Measurements from ENCODE around the gene INA. TPM values are rescaled to one million over a fixed set of nuclear protein-coding genes. Genes with fewer than 3 reads are reported as not detected.

INA gene
- total RNA-seq, 1 experiment from 2014 or later, result 14.0 TPM

GRCh38 chr10:103281753-103282152 is 4.8 kb downstream of the INA start:
- Histone ChIP-seq H3K56ac (ENCODE audit: insufficient read length, low read depth, low read length) (no peak overlapping the region), H3K4me1 (ENCODE audit: insufficient read depth, low read length) (no peaks in the 10 kb centered on the region; the same call in 1 of the 2 replicates), H4K91ac (ENCODE audit: insufficient read length, low read depth, low read length) (no peak overlapping the region), H4K5ac (ENCODE audit: insufficient read length, low read depth, low read length) (no peak overlapping the region), H2AK5ac (ENCODE audit: insufficient read length, low read length) (no peak overlapping the region), H3K4me2 (ENCODE audit: insufficient read depth, insufficient read length, low read length) (peak overlapping the region; percentile 30), H4K20me1 (ENCODE audit: control insufficient read depth, insufficient read depth, insufficient read length) (no peaks in the 10 kb centered on the region), H2AFZ (ENCODE audit: low read length) (no peak overlapping the region), H3K14ac (ENCODE audit: insufficient read depth, low read length) (peak overlapping the region; percentile 71; the same call in 1 of the 2 replicates), H3K27ac (ENCODE audit: insufficient read length, low read depth, low read length) (no peak overlapping the region), H3K9ac (ENCODE audit: extremely low read depth, insufficient read length, low read length) (no peak overlapping the region), H3K18ac (ENCODE audit: insufficient read length, low read depth, low read length) (peak overlapping the region; percentile 29), H2BK20ac (ENCODE audit: low read depth, low read length, poor library complexity, severe bottlenecking) (no peak overlapping the region), H3K27me3 (ENCODE audit: insufficient read depth, low read length) (peaks cover 11% of the 10 kb centered on the region), H3K4ac (ENCODE audit: low read depth, low read length) (no peak overlapping the region), H3T11ph (ENCODE audit: low read length) (no peak overlapping the region), H3K23ac (ENCODE audit: insufficient read length, low read depth, low read length) (no peak overlapping the region), H3K79me2 (ENCODE audit: insufficient read depth, low read length) (no peaks in the 10 kb centered on the region), H3K9me3 (ENCODE audit: control insufficient read depth, low read depth, low read length) (no peaks in the 10 kb centered on the region), H2BK120ac (ENCODE audit: low read depth, low read length, poor library complexity, severe bottlenecking) (no peak overlapping the region), H2BK5ac (ENCODE audit: insufficient read length, low read length) (no peak overlapping the region), H2BK12ac (ENCODE audit: insufficient read length, low read depth, low read length) (no peak overlapping the region), H3K79me1 (ENCODE audit: insufficient read depth, low read depth, low read length, poor library complexity, severe bottlenecking) (no peaks in the 10 kb centered on the region), H2BK15ac (ENCODE audit: low read depth, low read length) (no peak overlapping the region), H4K8ac (replicated peaks; ENCODE audit: insufficient read length, low read depth, low read length) (no peak overlapping the region), H3K23me2 (ENCODE audit: insufficient read length, low read depth, low read length, poor library complexity, severe bottlenecking) (peaks cover 10% of the 10 kb centered on the region)
- peak overlapping the region; percentile 44 to 66 for H3K4me3 Mint-ChIP-seq
- H3K27ac Mint-ChIP-seq, result peak overlapping the region in 2 of 3 experiments; percentile 21 to 42; a peak in 4 of 7 replicates
- peaks cover 22 to 26% of the 10 kb centered on the region in 2 experiments for H3K4me1 Mint-ChIP-seq
- no peaks in the 10 kb centered on the region; a peak in 1 of 5 replicates for H3K9me3 Mint-ChIP-seq
- no peaks in the 10 kb centered on the region for H3K36me3 Mint-ChIP-seq (ENCODE audit: insufficient read depth in 1 of 3, low read depth in 3 of 3)
- no CpG with 5 or more reads among the region's 14 CpGs for WGBS (ENCODE audit: extremely low coverage, insufficient read length, low lambda C conversion rate)
- peaks cover 46% of the 10 kb centered on the region for H3K27me3 Mint-ChIP-seq (ENCODE audit: low read depth)
- DNase-seq, result peak; percentile 94
- TF ChIP-seq, protein P1, sequence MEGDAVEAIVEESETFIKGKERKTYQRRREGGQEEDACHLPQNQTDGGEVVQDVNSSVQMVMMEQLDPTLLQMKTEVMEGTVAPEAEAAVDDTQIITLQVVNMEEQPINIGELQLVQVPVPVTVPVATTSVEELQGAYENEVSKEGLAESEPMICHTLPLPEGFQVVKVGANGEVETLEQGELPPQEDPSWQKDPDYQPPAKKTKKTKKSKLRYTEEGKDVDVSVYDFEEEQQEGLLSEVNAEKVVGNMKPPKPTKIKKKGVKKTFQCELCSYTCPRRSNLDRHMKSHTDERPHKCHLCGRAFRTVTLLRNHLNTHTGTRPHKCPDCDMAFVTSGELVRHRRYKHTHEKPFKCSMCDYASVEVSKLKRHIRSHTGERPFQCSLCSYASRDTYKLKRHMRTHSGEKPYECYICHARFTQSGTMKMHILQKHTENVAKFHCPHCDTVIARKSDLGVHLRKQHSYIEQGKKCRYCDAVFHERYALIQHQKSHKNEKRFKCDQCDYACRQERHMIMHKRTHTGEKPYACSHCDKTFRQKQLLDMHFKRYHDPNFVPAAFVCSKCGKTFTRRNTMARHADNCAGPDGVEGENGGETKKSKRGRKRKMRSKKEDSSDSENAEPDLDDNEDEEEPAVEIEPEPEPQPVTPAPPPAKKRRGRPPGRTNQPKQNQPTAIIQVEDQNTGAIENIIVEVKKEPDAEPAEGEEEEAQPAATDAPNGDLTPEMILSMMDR (conservative IDR thresholded peaks at IDR 0.05), result no peak
